ENCODE data around the gene JAG2. TPM values are rescaled to one million over a fixed set of nuclear protein-coding genes. Genes with fewer than 3 reads are reported as not detected.

Gene JAG2
- total and polyA plus RNA-seq, 2 of the 4 experiments (the other 2 are of a cell fraction): 0.18 to 0.58 TPM

Small RNA genes within 50 kb of the gene (microRNA-seq; reads per million reads assigned to microRNA genes)
- gene AL512356.2 (ENCODE audit: insufficient read depth, insufficient read length) (not detected), gene MIR6765 (ENCODE audit: insufficient read depth in 1 of 2, insufficient read length in 1 of 2, unreplicated experiment in 1 of 2) (0 reads per million in 2 experiments)

Small RNA genes within 50 kb of the gene (small RNA-seq; reads per million reads assigned to genes)
- gene AL512356.2 (0 reads per million in 5 experiments), gene MIR6765 (0 reads per million in 5 experiments)

Other genes starting within 250 kb of the JAG2 start
- gene PLD4, start 243.9 kb downstream of the JAG2 start, total RNA-seq (2012; rRNA removed): not detected in 2 replicates
- 0.05 and 0.07 TPM in 2 replicates for gene PLD4, start 243.9 kb downstream of the JAG2 start, polyA plus RNA-seq (2012; rRNA removed)
- gene AHNAK2, start 190.4 kb downstream of the JAG2 start, total RNA-seq (2012; rRNA removed): 6.7 and 7.9 TPM in 2 replicates
- gene AHNAK2, start 190.4 kb downstream of the JAG2 start, polyA plus RNA-seq (2012; rRNA removed): 2.5 and 2.6 TPM in 2 replicates
- 2.2 and 2.7 TPM in 2 replicates for gene CLBA1, start 183.0 kb downstream of the JAG2 start, total RNA-seq (2012; rRNA removed)
- gene CLBA1, start 183.0 kb downstream of the JAG2 start, polyA plus RNA-seq (2012; rRNA removed): 5.2 and 6.2 TPM in 2 replicates
- gene CDCA4, start 147.7 kb downstream of the JAG2 start, total RNA-seq (2012; rRNA removed): 17.7 and 19.7 TPM in 2 replicates
- gene CDCA4, start 147.7 kb downstream of the JAG2 start, polyA plus RNA-seq (2012; rRNA removed): 18.6 and 21.4 TPM in 2 replicates
- under 0.01 TPM in 2 replicates for gene GPR132, start 103.3 kb downstream of the JAG2 start, total RNA-seq (2012; rRNA removed)
- 0.10 and 0.19 TPM in 2 replicates for gene GPR132, start 103.3 kb downstream of the JAG2 start, polyA plus RNA-seq (2012; rRNA removed)
- gene NUDT14, start 12.5 kb upstream of the JAG2 start, total RNA-seq (2012; rRNA removed): 5.6 and 6.4 TPM in 2 replicates
- 9.3 and 11.8 TPM in 2 replicates for gene NUDT14, start 12.5 kb upstream of the JAG2 start, polyA plus RNA-seq (2012; rRNA removed)
- 31.4 and 43.9 TPM in 2 replicates for gene BTBD6, start 79.8 kb upstream of the JAG2 start, total RNA-seq (2012; rRNA removed)
- gene BTBD6, start 79.8 kb upstream of the JAG2 start, polyA plus RNA-seq (2012; rRNA removed): 33.9 and 37.4 TPM in 2 replicates
- 12.4 and 13.3 TPM in 2 replicates for gene BRF1, start 132.2 kb upstream of the JAG2 start, total RNA-seq (2012; rRNA removed)
- gene BRF1, start 132.2 kb upstream of the JAG2 start, polyA plus RNA-seq (2012; rRNA removed): 16.4 and 16.7 TPM in 2 replicates
- 15.3 and 15.6 TPM in 2 replicates for gene PACS2, start 146.0 kb upstream of the JAG2 start, total RNA-seq (2012; rRNA removed)
- gene PACS2, start 146.0 kb upstream of the JAG2 start, polyA plus RNA-seq (2012; rRNA removed): 32.2 and 35.1 TPM in 2 replicates
- under 0.01 and 0.18 TPM in 2 replicates for gene TEX22, start 229.8 kb upstream of the JAG2 start, total RNA-seq (2012; rRNA removed)
- gene TEX22, start 229.8 kb upstream of the JAG2 start, polyA plus RNA-seq (2012; rRNA removed): 0.10 and 0.11 TPM in 2 replicates

Measured in IMR-90 (cell line).